ENCODE results near the gene GPR162.

GPR162 gene

DNA sequence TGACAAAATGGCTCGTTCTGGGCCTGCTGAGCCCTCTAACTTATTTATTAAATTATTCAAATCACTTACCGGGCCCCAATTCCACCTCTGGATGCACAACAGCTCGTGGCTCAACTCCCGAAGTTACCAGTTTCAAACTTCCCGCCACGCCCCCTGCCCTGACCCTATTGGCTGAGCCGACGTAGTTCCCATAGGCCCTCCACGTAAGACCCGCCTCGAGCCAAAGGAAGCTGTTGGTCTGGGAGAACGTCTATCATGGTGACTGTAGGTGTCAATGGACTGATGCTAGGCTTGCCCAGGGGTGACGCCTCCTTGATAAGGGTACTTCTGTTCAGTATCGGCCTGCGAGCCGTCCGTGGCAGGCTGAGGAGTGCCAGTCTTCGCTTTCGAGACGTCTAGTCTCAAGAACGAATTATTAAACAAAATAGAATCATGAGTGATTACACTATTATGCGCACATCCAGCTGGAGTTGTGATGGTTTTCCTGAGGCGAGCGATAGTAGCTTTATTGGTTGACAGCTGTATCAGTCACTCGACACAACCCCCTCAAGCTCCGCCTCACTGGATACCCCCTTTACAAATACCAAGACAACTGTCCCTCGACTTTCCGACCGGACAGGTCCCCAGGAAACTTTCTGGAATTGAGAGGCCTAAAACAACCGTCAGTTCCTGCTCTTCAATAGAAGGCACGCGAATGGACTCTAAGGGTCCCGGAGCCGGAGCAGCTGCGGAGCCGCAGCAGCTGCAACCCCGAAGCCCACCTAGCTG lies 29.7 kb downstream of the GPR162 start, which contains the start of gene CDCA3:
CDCA3 (minus strand) TSS at position 134 of the 768 bp plus-strand sequence. CDS start 334 bp downstream, outside the sequence.
- Histone ChIP-seq H3K9ac (ENCODE audit: low read length) (peak within 1 kb of the TSS; percentile 93), H3K9me3 (ENCODE audit: low read length) (no peaks in the 10 kb centered on the region), H2AFZ (ENCODE audit: low read length) (no peak within 1 kb of the TSS), H3K36me3 (ENCODE audit: insufficient read depth, low read length) (peaks cover 51% of the 10 kb centered on the region), H3K9me2 (ENCODE audit: low read depth, low read length) (no peaks in the 10 kb centered on the region), H3K4me3 (ENCODE audit: low read depth, low read length, poor library complexity, severe bottlenecking) (peak within 1 kb of the TSS; percentile 80), H3F3A (ENCODE audit: insufficient read depth, low read length) (no peaks in the 10 kb centered on the region), H3K27ac (ENCODE audit: low read depth, low read length, poor library complexity, severe bottlenecking) (peak within 1 kb of the TSS; percentile 83), H3K27me3 (ENCODE audit: insufficient read depth, low read length) (no peaks in the 10 kb centered on the region), H4K20me1 (ENCODE audit: insufficient read depth, low read length) (no peaks in the 10 kb centered on the region), H3K79me2 (ENCODE audit: insufficient read depth, low read length) (peaks cover 20% of the 10 kb centered on the region), H3K4me1 (ENCODE audit: insufficient read depth, low read length, severe bottlenecking) (peaks cover 36% of the 10 kb centered on the region), H3K4me2 (ENCODE audit: low read length) (peak within 1 kb of the TSS; percentile 83)
- no peak for TF ChIP-seq EZH2 (IDR thresholded peaks at IDR 0.05; ENCODE audit: borderline replicate concordance, low read length)
- TF ChIP-seq, protein P1, sequence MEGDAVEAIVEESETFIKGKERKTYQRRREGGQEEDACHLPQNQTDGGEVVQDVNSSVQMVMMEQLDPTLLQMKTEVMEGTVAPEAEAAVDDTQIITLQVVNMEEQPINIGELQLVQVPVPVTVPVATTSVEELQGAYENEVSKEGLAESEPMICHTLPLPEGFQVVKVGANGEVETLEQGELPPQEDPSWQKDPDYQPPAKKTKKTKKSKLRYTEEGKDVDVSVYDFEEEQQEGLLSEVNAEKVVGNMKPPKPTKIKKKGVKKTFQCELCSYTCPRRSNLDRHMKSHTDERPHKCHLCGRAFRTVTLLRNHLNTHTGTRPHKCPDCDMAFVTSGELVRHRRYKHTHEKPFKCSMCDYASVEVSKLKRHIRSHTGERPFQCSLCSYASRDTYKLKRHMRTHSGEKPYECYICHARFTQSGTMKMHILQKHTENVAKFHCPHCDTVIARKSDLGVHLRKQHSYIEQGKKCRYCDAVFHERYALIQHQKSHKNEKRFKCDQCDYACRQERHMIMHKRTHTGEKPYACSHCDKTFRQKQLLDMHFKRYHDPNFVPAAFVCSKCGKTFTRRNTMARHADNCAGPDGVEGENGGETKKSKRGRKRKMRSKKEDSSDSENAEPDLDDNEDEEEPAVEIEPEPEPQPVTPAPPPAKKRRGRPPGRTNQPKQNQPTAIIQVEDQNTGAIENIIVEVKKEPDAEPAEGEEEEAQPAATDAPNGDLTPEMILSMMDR (IDR thresholded peaks at IDR 0.05; ENCODE audit: low read length), result no peak

DNA sequence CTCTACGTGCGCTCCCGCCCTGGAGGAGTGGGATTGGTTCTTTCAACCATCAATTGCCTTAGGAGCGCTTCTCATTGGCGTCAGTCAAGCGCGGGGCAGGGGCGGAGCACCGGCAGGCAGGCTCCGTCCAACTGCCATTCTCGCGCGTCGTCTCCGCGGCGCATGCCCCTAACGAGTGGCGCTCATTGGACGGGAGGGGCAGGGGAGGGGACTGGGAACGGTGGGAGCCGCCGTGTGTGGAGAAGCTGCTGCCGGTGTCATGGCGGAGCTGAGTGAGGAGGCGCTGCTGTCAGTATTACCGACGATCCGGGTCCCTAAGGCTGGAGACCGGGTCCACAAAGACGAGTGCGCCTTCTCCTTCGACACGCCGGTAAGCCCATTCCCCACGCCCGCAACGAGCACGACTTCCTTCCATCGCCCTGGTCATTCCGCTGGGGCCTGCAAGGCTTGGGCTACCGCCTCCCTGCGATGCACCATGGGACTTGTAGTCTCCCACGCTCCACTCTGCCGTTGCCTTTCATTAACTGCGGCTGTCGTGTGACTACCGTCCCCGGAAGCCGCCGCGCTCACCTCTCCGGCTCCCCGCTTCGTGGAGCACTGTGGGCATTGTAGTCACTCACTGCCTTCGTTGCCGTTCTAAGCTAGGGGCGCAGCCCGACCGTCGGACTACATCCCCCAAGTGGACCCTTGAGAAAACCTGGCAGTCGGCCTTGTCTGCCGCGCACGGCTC lies 30.5 kb downstream of the GPR162 start, which contains the start of gene USP5:
USP5 (plus strand) TSS at position 230 of the 730 bp plus-strand sequence; CDS start at position 260, 30 bp downstream.
- Histone ChIP-seq H3K4me1 (ENCODE audit: insufficient read depth, low read length, severe bottlenecking) (peaks cover 36% of the 10 kb centered on the region), H3K9me2 (ENCODE audit: low read depth, low read length) (no peaks in the 10 kb centered on the region), H3K27ac (ENCODE audit: low read depth, low read length, poor library complexity, severe bottlenecking) (peak within 1 kb of the TSS; percentile 83), H3F3A (ENCODE audit: insufficient read depth, low read length) (no peaks in the 10 kb centered on the region), H3K79me2 (ENCODE audit: insufficient read depth, low read length) (peaks cover 20% of the 10 kb centered on the region), H3K4me3 (ENCODE audit: low read depth, low read length, poor library complexity, severe bottlenecking) (peak within 1 kb of the TSS; percentile 80), H3K27me3 (ENCODE audit: insufficient read depth, low read length) (no peaks in the 10 kb centered on the region), H2AFZ (ENCODE audit: low read length) (no peak within 1 kb of the TSS), H4K20me1 (ENCODE audit: insufficient read depth, low read length) (no peaks in the 10 kb centered on the region), H3K4me2 (ENCODE audit: low read length) (peak within 1 kb of the TSS; percentile 94), H3K36me3 (ENCODE audit: insufficient read depth, low read length) (peaks cover 51% of the 10 kb centered on the region), H3K9ac (ENCODE audit: low read length) (peak within 1 kb of the TSS; percentile 93), H3K9me3 (ENCODE audit: low read length) (no peaks in the 10 kb centered on the region)
- TF ChIP-seq, protein P1 (IDR thresholded peaks at IDR 0.05; ENCODE audit: low read length), result no peak
- TF ChIP-seq EZH2 (IDR thresholded peaks at IDR 0.05; ENCODE audit: borderline replicate concordance, low read length), result no peak

DNA sequence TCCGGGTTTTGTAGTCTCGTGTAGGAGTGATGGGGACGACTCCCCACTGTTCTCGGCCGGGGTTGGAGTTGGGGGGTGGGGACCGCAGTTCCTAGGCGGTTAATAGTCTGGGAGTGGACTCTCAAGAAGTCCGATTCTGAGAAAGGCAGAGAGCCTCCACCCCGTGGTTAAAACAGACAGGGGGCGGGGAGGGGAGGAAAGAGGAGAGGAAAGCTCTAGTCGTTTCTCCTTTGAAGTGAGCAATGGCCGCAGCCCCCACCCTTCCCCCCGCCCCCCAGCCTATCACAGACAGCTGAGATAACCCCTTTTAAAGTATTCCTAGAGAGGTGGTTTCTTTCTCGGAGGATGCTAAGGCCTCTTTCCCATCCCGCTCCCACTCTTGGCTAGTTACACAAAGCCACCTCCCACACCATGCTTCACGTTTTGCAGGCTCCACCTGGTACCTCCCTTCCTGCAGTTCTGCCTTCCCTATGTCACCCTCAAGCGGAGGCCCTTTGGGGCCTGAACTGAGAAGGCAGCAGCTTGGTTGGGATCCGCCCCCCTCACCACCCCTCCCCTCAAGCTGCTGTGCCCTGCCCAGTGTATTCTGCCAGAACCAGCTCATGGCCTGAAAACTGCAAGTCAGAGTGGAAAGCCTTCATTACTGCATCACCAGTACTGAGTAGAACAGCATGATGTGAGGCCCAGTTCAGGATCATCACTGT lies 31.2 kb downstream of the GPR162 start:
- Histone ChIP-seq H3K9me3 (ENCODE audit: low read length) (no peaks in the 10 kb centered on the region), H2AFZ (ENCODE audit: low read length) (no peak overlapping the region), H3K27ac (ENCODE audit: low read depth, low read length, poor library complexity, severe bottlenecking) (peak overlapping the region; percentile 64), H3K4me3 (ENCODE audit: low read depth, low read length, poor library complexity, severe bottlenecking) (peak overlapping the region; percentile 80), H3K79me2 (ENCODE audit: insufficient read depth, low read length) (peaks cover 20% of the 10 kb centered on the region), H3K36me3 (ENCODE audit: insufficient read depth, low read length) (peaks cover 51% of the 10 kb centered on the region), H3K27me3 (ENCODE audit: insufficient read depth, low read length) (no peaks in the 10 kb centered on the region), H3K4me2 (ENCODE audit: low read length) (peak overlapping the region; percentile 94), H3K4me1 (ENCODE audit: insufficient read depth, low read length, severe bottlenecking) (peaks cover 36% of the 10 kb centered on the region), H3F3A (ENCODE audit: insufficient read depth, low read length) (no peaks in the 10 kb centered on the region), H3K9me2 (ENCODE audit: low read depth, low read length) (no peaks in the 10 kb centered on the region), H4K20me1 (ENCODE audit: insufficient read depth, low read length) (no peaks in the 10 kb centered on the region), H3K9ac (ENCODE audit: low read length) (peak overlapping the region; percentile 65)
- TF ChIP-seq, protein P1 (IDR thresholded peaks at IDR 0.05; ENCODE audit: low read length), result no peak
- TF ChIP-seq EZH2 (IDR thresholded peaks at IDR 0.05; ENCODE audit: borderline replicate concordance, low read length), result no peak

All from OCI-LY1 (cell line).